Measurements from ENCODE around the gene PTH2. TPM values are rescaled to one million over a fixed set of nuclear protein-coding genes. Genes with fewer than 3 reads are reported as not detected.
A peak's percentile ranks its signal among the peaks of the same experiment; 100 is the strongest.

Gene PTH2
- total RNA-seq, 2 donors from 2014 or later: not detected

DNA sequence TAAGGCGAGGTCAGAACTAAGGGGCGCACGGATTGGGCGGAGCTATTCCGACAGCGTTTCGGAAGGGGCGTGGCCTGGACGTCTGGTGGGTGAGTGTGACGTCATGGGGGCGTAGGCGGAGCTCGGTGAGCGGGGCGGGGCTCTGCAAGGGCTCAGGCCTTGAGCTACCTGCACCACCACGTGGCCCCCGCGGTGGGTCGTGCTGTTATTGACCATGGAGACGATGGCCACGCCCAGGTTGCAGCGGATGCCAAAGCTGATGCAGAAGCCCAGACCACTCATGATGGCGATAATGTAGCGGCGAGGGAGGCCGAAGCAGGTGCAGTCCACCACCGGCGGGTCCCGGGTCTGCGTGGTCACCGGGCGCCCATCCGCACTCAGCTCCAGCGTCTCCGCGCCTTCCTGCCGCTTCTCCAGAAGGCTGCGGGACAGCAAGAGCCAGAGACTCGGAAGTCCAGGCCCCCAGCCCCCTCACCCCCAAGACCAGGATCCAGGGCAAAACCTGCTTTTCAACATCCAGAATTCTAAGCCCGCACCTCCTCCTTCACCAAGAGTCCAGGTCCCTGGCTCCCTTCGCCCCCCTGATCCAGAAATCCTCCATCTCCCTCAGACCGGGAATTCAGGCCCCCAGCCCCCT lies 13.3 kb upstream of the PTH2 start:
- no peak for DNase-seq

DNA sequence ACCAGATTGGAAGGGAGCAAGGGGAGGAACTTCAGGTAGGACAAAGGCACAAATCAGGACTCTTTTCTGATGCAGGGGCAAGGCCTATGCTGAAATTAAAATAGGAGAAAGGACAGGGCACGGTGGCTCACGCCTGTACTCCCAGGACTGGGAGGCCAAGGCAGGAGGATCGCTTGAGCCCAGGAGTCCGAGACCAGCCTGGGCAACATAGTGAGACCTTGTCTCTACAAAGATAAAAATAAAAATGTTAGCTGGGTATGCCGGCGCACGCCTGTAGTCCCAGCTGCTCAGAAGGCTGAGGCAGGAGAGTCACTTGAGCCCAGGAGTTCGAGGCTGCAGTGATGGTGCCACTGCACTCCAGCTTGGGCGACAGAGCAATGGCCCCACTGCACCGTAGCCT lies 12.4 kb upstream of the PTH2 start:
- ATAC-seq: no peak

More for the DNA sequence above, 13.3 kb upstream of the PTH2 start:
- intact Hi-C loops (cut with DNase I): no loop called here
- no peak for ATAC-seq

DNA sequence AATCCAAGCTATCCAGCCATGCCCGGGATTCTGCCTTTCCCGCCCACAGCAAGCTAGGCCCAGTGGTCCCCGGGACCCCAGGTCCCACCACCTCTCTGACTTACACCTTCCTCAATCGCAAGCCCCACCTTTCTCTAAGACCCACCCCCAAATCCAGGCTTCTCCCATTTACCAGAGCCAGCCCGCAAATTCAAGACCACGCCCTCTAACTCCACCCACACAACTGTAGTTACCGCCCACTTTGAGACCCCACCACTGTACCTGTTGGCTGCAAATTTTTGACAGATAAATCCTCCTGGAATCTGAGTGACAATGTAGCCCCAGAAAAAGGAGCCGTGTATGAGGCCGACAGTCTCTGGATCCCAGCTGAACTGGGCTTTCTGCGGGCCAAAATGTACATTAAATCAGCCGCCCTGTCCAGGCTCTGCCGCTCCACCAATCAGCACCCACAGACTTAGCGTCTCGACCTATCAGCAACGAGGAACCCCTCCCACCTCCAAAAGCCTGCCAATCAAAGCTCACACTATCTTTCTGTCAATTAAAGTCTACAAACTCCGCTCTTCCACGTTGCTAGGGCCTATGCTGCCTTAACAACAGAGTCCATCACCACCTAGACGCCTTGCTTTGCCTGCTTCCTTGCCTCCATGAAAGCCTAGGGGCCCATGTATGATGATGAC lies 11.8 kb upstream of the PTH2 start:
- ATAC-seq: no peak
- no peak for DNase-seq
- intact Hi-C loops (cut with DNase I): no loop called here

More for the DNA sequence above, 12.4 kb upstream of the PTH2 start:
- no peak for DNase-seq
- intact Hi-C loops (cut with DNase I): no loop called here

DNA sequence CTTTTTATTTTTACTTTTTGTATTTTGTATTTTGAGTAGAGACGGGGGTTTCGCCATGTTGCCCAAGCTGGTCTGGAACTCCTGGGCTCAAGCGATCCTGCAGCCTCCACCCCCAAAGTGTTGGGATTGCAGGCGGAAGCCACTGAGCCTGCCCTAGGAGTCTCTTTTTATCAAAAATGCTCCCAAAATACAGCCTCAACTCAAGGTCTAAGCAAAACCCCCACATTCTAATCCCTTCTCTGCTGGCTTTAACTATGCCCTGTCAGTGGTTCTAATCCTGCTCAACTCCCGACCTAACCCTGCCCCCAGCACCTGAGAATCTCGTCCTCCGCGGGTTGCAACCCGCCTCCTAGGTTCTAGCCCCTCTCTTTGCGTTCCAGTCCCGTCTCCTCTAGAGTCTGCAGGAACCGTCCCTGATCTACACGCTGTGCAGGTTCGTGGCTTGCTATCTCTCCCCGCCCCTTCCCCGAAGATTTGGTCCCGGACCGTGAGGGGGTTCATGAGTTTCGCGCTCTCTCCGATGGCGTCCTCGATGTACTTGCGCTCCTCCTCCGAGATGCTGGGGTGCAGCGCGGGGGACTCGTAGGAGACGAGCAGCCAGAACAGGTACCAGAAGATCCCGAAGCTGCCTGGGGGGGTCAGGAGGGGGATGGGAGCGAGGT lies 10.1 kb upstream of the PTH2 start:
- DNase-seq (no peak), ATAC-seq (no peak)
- intact Hi-C loops (cut with DNase I): no loop called here

DNA sequence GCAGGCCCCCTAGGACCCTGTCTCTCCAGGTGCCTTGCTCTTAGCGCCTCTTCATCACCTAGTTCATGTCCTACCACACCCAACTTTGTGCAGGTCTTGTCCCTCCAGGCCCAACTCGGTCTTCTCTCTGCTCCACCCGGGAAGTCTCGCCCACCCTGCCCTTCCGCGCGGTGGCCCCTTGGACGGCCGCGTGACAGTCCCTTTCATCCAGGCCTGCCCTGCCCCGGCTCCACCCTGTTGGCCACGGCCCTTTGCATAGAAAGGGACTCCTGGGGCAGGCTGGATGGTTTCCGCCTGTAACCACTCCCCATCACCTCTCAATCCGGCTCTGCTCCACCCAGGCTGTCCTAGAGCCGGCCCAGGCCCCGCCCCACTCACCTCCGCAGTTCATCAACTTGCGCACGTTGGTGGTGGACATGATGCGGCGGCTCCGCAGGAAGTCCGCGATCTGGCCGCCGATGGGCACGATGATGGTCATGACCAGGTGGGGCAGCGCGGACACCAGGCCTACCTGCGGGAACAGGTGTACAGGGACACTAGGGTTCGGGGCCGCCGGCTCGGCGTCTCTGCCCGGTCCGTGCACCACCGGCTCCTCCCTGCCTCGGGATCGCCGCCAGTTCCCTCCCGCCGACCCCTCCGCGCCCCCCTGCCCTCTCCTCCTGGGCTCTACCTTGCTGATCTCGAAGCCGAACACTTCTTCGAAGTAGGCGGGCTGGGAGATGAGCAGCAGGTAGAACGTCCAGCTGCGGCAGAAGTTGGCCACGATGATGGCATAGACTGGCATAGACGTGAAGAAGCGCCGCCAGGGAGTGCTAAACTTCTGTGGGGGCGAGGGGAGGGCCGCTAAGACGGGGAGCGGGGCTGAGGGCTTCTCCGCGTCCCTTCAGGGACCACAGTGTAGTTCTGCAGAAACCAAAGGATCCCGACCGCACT lies 9.2 kb upstream of the PTH2 start:
- ATAC-seq: no peak
- intact Hi-C loops (cut with DNase I): no loop called here
- DNase-seq: no peak

DNA sequence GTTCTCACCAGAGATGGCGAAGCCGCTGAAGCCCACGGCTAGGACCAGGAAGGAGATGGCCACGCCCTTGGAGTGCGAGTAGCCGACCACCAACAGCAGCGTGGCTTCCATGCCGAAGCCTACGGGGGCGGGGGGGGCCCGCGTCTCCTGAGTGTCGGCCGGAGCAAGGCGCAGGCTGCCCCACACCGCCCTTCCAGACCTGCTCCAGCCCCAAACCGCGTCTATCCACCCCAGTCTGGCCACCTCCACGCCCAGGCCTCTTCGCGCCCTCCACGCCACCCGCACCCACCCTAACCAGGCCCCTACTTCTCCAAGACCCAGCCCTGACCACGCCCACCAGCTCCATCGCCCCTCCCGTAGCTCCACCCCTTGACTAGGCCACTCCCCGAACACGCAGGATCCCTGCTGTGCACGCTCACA lies 8.1 kb upstream of the PTH2 start:
- intact Hi-C loops (cut with DNase I): no loop called here
- no peak for ATAC-seq
- no peak for DNase-seq

DNA sequence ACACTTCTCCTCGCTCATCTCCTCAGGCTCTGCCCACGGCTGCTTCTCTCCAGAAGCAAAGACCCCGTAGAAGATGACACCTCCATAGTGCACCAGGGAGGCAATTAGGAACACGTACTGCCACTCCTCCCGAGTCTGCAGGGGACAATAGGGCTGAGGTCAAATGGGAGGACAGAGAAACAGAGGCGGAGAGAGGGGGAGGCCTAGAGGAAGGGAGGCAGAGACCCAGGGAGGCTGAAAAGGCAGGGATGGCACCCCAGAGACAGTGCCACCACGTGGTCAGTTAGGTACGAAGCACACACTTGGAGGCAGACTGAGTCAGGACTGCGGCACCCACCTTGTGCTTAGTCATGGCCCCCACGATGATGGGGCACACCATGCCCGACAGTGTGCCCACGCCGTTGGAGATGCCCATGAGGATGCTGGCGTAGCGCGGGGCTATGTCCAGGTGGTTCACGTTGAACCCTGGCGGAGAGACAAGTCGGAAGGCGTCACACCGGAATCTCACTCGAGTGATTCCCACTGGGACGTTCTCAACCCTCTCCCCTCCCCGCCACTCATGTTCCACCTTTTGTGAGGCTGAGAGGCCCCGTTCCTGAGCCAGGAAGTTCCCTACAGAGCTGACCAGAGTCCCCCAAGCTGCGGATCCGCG lies 7.6 kb upstream of the PTH2 start:
- no peak for DNase-seq
- intact Hi-C loops (cut with DNase I): no loop called here
- ATAC-seq: no peak

DNA sequence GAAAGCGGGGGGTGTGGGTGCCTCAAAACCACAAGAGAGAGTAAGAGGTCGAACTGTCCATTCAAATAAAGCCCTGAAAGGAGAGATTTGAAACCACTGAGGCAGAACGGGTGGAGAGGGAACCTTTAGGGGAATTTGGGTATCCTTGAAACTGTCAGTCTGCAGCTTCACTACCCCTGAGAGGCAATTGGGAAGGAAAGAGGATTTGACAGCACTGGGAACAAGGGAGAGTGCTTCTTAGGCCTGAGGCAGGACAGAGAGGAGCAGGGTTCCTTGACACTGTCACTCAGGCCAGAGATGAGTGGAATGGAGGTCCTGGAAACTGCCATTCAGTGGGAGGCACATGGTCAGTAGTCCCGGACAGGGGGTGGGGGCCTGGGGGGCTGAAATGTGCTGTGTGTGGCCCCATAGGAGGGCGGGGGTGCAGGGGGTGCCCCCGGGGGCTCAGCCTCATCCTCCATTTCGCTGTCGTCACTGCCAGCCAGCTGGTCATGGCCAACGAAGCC lies 7.0 kb upstream of the PTH2 start:
- DNase-seq (no peak), ATAC-seq (no peak)
- intact Hi-C loops (cut with DNase I): no loop called here

DNA sequence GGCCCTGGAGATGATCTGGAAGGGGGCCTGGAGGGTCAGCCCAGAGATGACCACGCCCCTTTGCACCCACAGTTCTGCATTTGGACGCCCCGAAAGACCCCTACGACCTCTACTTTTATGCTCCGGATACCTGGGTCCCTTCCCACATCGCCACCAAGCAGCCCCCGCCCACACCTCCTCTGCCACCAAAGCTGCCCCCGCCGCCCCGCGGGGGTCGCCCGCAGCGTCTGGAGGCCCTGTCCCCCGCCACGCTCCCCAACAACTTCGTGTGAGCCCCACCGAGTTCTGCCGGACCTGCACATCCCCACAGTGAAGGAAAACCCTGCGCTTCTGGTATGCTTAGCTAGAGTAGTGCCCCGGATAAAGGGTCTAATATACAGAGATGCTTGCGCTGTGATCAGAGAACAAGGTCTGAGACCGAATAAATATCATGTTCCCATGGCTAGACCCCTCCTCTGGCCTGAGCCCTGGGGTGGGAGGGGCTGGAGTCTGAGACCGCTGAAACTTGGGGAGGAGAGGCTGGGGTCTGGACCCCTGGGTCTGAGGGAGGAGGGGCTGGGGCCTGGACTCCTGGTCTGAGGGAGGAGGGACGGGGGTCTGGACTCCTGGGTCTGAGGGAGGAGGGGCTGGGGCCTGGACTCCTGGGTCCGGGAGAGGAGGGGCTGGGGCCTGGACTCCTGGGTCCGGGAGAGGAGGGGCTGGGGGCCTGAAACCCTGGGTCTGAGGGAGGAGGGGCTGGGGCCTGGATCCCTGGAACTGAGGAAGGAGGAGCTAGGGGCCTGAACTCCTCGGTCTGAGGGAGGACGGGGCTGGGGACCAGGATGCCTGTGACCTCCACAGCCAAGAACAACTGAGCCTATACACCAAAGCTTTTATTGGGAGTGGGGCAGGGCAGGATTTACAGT lies 5.6 kb upstream of the PTH2 start:
- ATAC-seq: no peak
- intact Hi-C loops (cut with DNase I): no loop called here
- DNase-seq: no peak

DNA sequence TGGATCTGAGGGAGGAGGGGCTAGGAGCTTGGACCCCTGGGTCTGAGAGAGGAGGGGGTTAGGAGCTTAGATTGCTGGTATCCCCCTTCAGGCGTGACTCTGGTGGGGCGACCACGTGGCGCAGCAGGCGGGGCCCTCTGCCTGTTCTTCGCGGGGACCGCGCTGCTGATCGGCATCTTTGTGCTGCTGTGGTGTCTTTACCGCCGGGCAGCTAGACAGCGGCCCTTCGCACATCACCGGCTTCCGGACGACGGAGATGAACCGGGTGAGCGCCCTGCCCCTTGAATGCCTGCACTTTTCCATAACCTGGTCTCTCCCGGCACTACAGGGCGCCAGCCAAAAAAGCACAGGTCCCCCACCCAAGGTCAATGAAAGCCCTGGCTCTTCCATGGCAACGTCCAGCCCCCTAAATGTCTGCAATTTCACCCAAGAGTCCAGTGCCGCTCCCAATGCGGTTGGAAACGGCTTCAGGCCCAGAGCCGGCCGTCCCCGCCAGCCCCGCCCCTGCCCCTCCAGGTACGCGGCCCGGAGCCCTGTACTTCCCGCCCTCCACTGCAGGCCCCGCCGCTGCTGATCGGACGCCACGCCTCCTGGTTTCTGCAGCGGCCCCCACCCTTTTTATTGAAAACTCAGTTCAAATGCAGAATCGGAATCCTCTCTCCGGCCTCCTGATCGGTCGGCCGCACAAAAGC lies 4.8 kb upstream of the PTH2 start:
- intact Hi-C loops (cut with DNase I): no loop called here
- DNase-seq (no peak), ATAC-seq (peak in 1 of 2 donors; percentile 34)

DNA sequence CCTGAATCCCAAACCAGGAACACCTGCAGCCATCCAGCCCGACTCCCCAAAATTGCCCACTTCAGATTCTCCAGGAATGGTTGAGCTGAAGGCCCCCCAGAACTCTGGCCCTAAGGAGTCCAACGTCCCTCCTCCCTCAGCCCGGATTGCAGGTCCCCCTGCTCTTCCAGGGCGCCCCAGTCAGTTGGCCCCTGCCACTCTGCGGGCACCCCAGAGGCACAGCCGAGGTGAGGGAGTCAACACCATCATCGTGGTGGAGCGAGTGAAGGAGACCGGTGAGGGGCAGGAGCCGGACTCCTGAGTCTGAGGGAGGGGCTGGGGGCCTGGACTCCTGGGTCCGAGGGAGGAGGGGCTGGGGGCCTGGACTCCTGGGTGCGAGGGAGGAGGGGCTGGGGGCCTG lies 4.1 kb upstream of the PTH2 start:
- no peak for ATAC-seq
- intact Hi-C loops (cut with DNase I): no loop called here
- no peak for DNase-seq

DNA sequence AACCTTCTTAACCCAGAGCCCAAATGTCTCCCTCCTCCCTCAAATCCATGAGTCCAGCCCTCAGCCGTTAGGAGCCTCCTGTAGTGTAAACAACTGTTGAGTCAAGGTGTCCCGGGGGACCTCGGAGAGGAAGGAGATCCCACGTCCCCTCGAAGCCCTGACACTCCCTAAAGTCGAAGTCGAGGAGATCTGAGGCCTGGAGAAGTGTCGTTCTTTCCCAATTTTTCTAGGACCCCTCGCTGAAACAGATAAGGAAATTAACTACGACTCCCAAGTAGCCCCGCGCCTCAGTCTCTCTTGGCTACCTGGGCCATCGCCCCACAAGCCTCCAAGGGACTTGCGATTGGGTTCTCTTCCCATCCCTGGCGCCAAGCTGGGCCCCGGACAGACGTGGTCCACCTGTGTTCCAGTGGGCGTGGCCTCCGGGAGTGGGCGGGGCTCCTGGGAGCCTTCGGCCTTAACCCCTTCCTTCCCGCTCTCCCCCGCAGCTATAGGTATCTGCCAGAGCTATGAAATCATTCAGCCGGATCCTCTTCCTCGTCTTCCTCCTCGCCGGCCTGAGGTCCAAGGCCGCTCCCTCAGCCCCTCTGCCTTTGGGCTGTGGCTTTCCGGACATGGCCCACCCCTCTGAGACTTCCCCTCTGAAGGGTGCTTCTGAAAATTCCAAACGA lies 2.8 kb upstream of the PTH2 start:
- no peak for ATAC-seq
- intact Hi-C loops (cut with DNase I): no loop called here
- DNase-seq: no peak

DNA sequence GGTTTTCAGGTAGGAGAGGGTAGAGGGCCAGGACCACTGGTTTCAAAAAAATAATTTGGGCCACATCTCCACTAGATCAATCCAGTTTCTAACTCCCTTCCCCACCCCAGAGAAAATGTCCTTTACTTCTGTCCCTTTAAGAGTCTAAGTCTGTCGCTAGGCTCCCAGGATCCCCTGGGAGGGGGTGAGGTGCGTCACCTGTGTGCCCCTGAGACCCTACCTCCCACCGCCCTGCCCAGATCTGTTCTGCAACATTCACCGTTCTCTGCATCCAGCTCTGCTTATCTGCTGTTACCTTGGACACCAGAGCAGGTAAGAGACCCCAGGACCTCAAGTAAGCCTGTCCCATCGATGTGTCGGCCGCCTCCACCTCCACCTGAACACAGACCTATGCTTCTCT lies 1.9 kb upstream of the PTH2 start, which contains the start of gene GFY:
TSS of gene GFY (plus strand) at position 211 of the 400 bp plus-strand sequence. CDS start 1,043 bp downstream, outside the sequence.
- no peak for ATAC-seq
- intact Hi-C loops (cut with DNase I): no loop called here
- no peak for DNase-seq

DNA sequence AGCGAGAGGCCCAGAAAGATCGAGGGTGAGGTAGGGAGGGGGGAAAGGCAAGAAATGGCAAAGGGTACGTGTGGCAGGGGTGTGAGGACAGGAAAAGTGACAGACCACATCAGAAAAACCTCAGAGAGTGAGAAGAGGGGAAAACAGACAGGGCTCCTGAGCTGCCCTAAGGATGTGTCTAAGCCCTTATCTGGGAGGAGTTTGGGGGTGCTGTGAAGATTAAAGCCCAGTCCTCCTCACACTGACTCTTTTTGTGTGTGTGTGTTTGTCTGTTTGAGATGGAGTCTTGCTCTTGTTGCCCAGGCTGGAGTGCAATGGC lies 703 bp upstream of the PTH2 start:
- DNase-seq (no peak), ATAC-seq (no peak)
- intact Hi-C loops (cut with DNase I): no loop called here

DNA sequence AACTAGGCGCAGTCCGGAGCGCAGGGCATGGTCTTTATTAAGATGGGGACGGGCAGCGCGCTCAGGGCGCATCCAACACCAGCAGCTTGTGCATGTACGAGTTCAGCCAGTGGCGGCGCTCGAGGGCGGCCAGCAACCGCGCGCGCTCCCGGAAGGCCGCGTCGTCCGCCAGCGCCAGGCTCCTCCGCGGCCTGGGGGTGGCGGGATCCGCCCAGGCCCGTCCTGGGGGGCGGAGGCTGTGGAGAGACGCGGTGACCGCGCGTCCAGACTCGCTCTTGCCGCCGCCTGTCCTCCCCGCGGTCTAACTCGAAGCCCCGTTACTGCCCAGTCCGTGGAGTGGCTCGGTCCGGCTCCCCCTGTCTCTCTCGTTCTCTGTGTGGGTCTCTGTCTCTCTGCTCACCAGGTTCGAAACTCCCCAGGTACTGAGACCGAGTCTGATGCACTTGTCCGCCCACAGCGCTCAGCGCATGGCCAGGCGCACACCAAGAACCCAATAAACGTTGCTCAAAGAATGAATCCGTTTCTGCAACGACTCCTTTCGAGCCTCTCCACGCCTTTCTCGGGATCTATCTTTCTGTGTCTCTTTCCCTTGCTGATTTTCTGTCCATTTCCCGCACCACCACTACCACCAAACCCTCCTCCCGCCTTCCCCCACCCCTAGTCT lies 702 bp downstream of the PTH2 start:
- intact Hi-C loops (cut with DNase I): no loop called here

DNA sequence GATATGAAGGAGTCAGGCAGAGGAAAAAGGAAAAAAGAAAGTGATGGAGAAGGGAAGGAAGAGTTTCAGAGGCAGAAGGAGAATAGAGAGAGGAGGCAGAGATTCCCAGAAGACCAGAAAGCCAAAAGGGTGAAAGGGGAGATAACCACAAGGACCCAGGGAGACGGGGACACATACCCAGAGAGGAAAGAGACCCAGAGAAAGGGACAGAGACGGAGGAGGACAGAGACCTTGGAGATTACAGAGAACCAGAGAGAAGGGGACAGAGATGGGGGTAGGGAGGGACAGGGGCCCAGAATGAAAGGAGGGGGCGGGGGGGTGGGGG lies 1.4 kb downstream of the PTH2 start:
- intact Hi-C loops (cut with DNase I): no loop called here
- DNase-seq (no peak), ATAC-seq (no peak)

More for the DNA sequence above, 702 bp downstream of the PTH2 start:
- ATAC-seq: peak; percentile 46 to 65
- DNase-seq: peak; percentile 55
